GM04503 (cell line): ENCODE measurements around the gene INO80D.
"Not testable (repeated sequence)": the region's sequence is repeated elsewhere in the genome, so short reads cannot be mapped to it uniquely, and the experiment has no call there.

ENCODE experiments used
- DNase-seq: peaks from one replicate; pipeline ENCODE4 v3.0.0-alpha.2; 2012; ENCODE audit warnings: low read depth

INO80D gene

GRCh38 chr2:206085742-206086445, at the start of gene INO80D:
Gene INO80D, minus strand, starts transcription at chr2:206086174. Its CDS starts 23,158 bp downstream, at chr2:206063016.
- peak; percentile 49 for DNase-seq

- no peak for DNase-seq
These were observed 41.7 kb upstream of the INO80D start for GRCh38 chr2:206127656-206128055.

GRCh38 chr2:206125901-206126300, 39.9 kb upstream of the INO80D start:
- no peak for DNase-seq

GRCh38 chr2:206122569-206122968, 36.6 kb upstream of the INO80D start:
- DNase-seq = not testable (repeated sequence)

GRCh38 chr2:206116278-206116677, 30.3 kb upstream of the INO80D start:
- no peak for DNase-seq

- DNase-seq = no peak
These were observed 29.1 kb upstream of the INO80D start for GRCh38 chr2:206115026-206115578.

GRCh38 chr2:206112846-206113547, 27.0 kb upstream of the INO80D start:
- peak; percentile 14 for DNase-seq

GRCh38 chr2:206112108-206112507, 26.1 kb upstream of the INO80D start:
- DNase-seq = no peak

- DNase-seq = no peak
These were observed 22.7 kb upstream of the INO80D start for GRCh38 chr2:206108713-206109112.

- DNase-seq = no peak
These were observed 19.6 kb upstream of the INO80D start for GRCh38 chr2:206105541-206105940.

GRCh38 chr2:206105038-206105437, 19.1 kb upstream of the INO80D start:
- no peak for DNase-seq

- DNase-seq = not testable (repeated sequence)
These were observed 12.9 kb upstream of the INO80D start for GRCh38 chr2:206098872-206099271.

- no peak for DNase-seq
These were observed 12.5 kb upstream of the INO80D start for GRCh38 chr2:206098471-206098870.

- DNase-seq = no peak
These were observed 10.9 kb upstream of the INO80D start for GRCh38 chr2:206096876-206097275.

- no peak for DNase-seq
These were observed 9.8 kb upstream of the INO80D start for GRCh38 chr2:206095536-206096332.

- DNase-seq = no peak
These were observed 6.3 kb upstream of the INO80D start for GRCh38 chr2:206092297-206092696.

GRCh38 chr2:206088248-206088647, 2.3 kb upstream of the INO80D start:
- DNase-seq = no peak

- DNase-seq = no peak
These were observed 859 bp upstream of the INO80D start for GRCh38 chr2:206086716-206087350.

GRCh38 chr2:206084870-206085741, 868 bp downstream of the INO80D start:
- DNase-seq = no peak

GRCh38 chr2:206084439-206084869, 1.5 kb downstream of the INO80D start:
- peak; percentile 69 for DNase-seq
